HepG2 (cell line): ENCODE data around the gene GADD45B. TPM values are rescaled to one million over a fixed set of nuclear protein-coding genes. Genes with fewer than 3 reads are reported as not detected.

ENCODE experiments used
- AHR ChIP-seq: IDR thresholded peaks from 2 replicates; pipeline ENCODE4 v1.6.1; 2018; ENCODE audit warnings: missing genetic modification reagents, missing compliant biosample characterization
- ARNT2 ChIP-seq: sonication (generic); formaldehyde crosslinking; IDR thresholded peaks from 2 replicates; pipeline ENCODE4 v1.8.0; 2022; ENCODE audit warnings: mild to moderate bottlenecking, low read depth, missing genetic modification reagents, moderate library complexity
- KDM1A ChIP-seq: IDR thresholded peaks from 2 replicates; pipeline ENCODE4 v1.6.1; 2016; ENCODE audit warnings: missing compliant biosample characterization
- KLF9 ChIP-seq: IDR thresholded peaks from 2 replicates; pipeline ENCODE4 v1.6.1; 2016; ENCODE audit warnings: low read depth
- MXI1 ChIP-seq: IDR thresholded peaks from 3 replicates; pipeline ENCODE4 v1.6.1; 2012; ENCODE audit warnings: low read depth, low read length, inconsistent platforms, borderline replicate concordance
- RAD21 ChIP-seq: fragments of 450-650 bp; formaldehyde crosslinking; IDR thresholded peaks from 2 replicates; pipeline ENCODE4 v1.5.0; 2020; ENCODE audit warnings: mild to moderate bottlenecking
- SMC3 ChIP-seq: IDR thresholded peaks from 2 replicates; pipeline ENCODE4 v1.6.1; 2011; ENCODE audit warnings: low read length, improper control_type of control experiment
- ZBTB7A ChIP-seq: sonication (generic); formaldehyde crosslinking; IDR thresholded peaks from 2 replicates; pipeline ENCODE4 v1.8.0; 2022; ENCODE audit warnings: mild to moderate bottlenecking, missing genetic modification reagents
- ZNF207 ChIP-seq: fragments of 450-650 bp; IDR thresholded peaks from 2 replicates; pipeline ENCODE4 v1.6.1; 2016; ENCODE audit warnings: antibody characterized with exemption, borderline replicate concordance
- ZNF550 ChIP-seq: sonication (generic); formaldehyde crosslinking; IDR thresholded peaks from 2 replicates; pipeline ENCODE4 v1.4.0; 2020; ENCODE audit warnings: mild to moderate bottlenecking, missing genetic modification reagents, borderline replicate concordance
- ZNF564 ChIP-seq: sonication (generic); formaldehyde crosslinking; IDR thresholded peaks from 2 replicates; pipeline ENCODE4 v1.8.1; 2023; ENCODE audit warnings: mild to moderate bottlenecking, missing genetic modification reagents
- ZNF775 ChIP-seq: sonication (generic); formaldehyde crosslinking; IDR thresholded peaks from 2 replicates; pipeline ENCODE4 v1.4.0; 2020; ENCODE audit warnings: missing genetic modification reagents, mild to moderate bottlenecking, moderate library complexity, borderline replicate concordance
- polyA plus RNA-seq, 8 experiments: library from polyadenylated mRNA; depleted of rRNA in 3 of 8; stranded (reverse) in 7 of 8; unstranded in 1 of 8; fragments of >200 nt; fragmentation: Illumina TruSeq in 4 of 8; extraction: Trizol in 4 of 8; gene quantifications; 2 replicates each; pipeline versions ENCODE4 v1.2.1 to v1.2.3, GENCODE V29; 2011 to 2016; ENCODE audit warnings: low read depth in 4 of 8, missing spikeins in 1 of 8, mixed read lengths in 1 of 8; ENCODE audit not compliant: insufficient read depth in 1 of 8
- total RNA-seq, 5 experiments: library from RNA; depleted of rRNA; stranded (reverse); fragments of >200 nt; fragmentation: Illumina TruSeq; extraction: Trizol; gene quantifications; 2 replicates each; pipeline ENCODE4 v1.2.3, GENCODE V29; 2016; ENCODE audit warnings: low read depth in 1 of 5
- TF ChIP-seq, protein P1 (sequence below): sonication (generic); formaldehyde crosslinking; conservative IDR thresholded peaks from 2 replicates; pipeline ENCODE4 v1.4.0; 2020; ENCODE audit warnings: missing genetic modification reagents
- TF ChIP-seq, protein P2 (sequence below): sonication (generic); formaldehyde crosslinking; conservative IDR thresholded peaks from 2 replicates; pipeline ENCODE4 v1.8.0; 2022; ENCODE audit warnings: low read depth, missing genetic modification reagents
- TF ChIP-seq, protein P3 (sequence below): sonication (generic); IDR thresholded peaks from 2 replicates; pipeline ENCODE4 v1.6.1; 2016; ENCODE audit warnings: low read depth, borderline replicate concordance
- TF ChIP-seq, protein P4 (sequence below): sonication (generic); formaldehyde crosslinking; conservative IDR thresholded peaks from 2 replicates; pipeline ENCODE4 v1.4.0; 2020; ENCODE audit warnings: missing genetic modification reagents
- TF ChIP-seq, protein P5 (sequence below): sonication (generic); formaldehyde crosslinking; IDR thresholded peaks from 2 replicates; pipeline ENCODE4 v1.4.0; 2020; ENCODE audit warnings: missing genetic modification reagents; ENCODE audit errors: not compliant biosample characterization
- TF ChIP-seq, protein P6 (sequence below): sonication (generic); formaldehyde crosslinking; IDR thresholded peaks from 2 replicates; pipeline ENCODE4 v1.5.0; 2020; ENCODE audit warnings: mild to moderate bottlenecking, missing genetic modification reagents

Gene GADD45B
- total and polyA plus RNA-seq, 2 of the 13 experiments (the other 11 are each of a cell fraction or from before 2014, with no cell fraction given) = 4.6 to 34.1 TPM

DNA sequence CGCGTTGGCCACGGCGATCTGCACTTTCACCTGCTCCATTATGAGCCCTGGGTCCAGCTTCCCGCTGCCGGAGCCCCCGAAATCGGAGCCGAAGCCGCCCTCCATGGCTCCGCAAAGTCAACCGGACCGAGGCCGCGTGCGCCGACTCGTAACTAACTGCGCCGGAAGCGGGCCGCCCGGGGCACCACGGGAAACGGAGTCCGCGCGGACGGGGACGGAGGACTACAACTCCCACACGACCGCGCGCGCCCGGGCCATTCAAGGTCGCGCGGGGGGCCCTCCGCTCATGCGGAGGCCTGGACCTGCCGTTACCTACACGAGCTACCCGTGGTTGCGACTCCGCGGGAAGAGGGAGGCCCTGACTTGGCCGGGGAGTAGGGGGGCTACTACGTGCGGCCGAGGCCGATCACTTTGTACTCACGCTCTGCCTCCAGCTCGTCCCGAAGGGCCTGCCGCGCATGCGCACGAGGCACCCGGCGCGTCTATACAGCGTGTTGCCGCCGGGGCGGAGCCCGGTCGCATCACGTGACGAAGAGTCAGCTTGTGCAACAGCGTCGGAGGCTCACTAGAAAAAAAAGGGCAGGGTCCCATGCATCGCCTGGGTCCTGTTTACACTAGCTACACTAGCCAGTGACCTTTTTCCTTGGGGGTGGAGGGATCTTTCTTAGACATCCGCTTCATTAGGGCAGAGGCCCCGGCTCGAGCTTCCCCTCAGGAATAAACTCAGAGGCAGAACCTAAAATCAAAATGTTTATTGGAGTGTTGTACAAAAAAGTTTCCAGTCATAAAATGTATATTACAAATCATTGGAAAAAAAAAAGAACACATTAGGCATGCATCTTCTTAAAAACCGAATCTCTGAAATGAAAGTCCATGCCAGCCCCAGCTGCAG lies 48.3 kb upstream of the GADD45B start, which contains the start of gene TIMM13 (continued):
- TF ChIP-seq, protein P1, sequence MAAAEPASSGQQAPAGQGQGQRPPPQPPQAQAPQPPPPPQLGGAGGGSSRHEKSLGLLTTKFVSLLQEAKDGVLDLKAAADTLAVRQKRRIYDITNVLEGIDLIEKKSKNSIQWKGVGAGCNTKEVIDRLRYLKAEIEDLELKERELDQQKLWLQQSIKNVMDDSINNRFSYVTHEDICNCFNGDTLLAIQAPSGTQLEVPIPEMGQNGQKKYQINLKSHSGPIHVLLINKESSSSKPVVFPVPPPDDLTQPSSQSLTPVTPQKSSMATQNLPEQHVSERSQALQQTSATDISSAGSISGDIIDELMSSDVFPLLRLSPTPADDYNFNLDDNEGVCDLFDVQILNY (CRISPR knock-in tag) = peak; percentile 73; the same call in 1 of the 2 replicates
- 0 out of 2 replicates have a peak, but pooled peaks have one; percentile 18 for TF ChIP-seq ZNF775
- no peak for TF ChIP-seq ARNT2 (CRISPR knock-in tag)
- TF ChIP-seq, protein P2, sequence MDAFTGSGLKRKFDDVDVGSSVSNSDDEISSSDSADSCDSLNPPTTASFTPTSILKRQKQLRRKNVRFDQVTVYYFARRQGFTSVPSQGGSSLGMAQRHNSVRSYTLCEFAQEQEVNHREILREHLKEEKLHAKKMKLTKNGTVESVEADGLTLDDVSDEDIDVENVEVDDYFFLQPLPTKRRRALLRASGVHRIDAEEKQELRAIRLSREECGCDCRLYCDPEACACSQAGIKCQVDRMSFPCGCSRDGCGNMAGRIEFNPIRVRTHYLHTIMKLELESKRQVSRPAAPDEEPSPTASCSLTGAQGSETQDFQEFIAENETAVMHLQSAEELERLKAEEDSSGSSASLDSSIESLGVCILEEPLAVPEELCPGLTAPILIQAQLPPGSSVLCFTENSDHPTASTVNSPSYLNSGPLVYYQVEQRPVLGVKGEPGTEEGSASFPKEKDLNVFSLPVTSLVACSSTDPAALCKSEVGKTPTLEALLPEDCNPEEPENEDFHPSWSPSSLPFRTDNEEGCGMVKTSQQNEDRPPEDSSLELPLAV (CRISPR knock-in tag) = no peak
- TF ChIP-seq KDM1A (CRISPR knock-in tag) = no peak
- TF ChIP-seq, protein P3, sequence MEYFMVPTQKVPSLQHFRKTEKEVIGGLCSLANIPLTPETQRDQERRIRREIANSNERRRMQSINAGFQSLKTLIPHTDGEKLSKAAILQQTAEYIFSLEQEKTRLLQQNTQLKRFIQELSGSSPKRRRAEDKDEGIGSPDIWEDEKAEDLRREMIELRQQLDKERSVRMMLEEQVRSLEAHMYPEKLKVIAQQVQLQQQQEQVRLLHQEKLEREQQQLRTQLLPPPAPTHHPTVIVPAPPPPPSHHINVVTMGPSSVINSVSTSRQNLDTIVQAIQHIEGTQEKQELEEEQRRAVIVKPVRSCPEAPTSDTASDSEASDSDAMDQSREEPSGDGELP = peak; percentile 50; the same call in 1 of the 2 replicates
- TF ChIP-seq, protein P4, sequence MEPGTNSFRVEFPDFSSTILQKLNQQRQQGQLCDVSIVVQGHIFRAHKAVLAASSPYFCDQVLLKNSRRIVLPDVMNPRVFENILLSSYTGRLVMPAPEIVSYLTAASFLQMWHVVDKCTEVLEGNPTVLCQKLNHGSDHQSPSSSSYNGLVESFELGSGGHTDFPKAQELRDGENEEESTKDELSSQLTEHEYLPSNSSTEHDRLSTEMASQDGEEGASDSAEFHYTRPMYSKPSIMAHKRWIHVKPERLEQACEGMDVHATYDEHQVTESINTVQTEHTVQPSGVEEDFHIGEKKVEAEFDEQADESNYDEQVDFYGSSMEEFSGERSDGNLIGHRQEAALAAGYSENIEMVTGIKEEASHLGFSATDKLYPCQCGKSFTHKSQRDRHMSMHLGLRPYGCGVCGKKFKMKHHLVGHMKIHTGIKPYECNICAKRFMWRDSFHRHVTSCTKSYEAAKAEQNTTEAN (CRISPR knock-in tag) = peak; percentile 88
- TF ChIP-seq, protein P5, sequence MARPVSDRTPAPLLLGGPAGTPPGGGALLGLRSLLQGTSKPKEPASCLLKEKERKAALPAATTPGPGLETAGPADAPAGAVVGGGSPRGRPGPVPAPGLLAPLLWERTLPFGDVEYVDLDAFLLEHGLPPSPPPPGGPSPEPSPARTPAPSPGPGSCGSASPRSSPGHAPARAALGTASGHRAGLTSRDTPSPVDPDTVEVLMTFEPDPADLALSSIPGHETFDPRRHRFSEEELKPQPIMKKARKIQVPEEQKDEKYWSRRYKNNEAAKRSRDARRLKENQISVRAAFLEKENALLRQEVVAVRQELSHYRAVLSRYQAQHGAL (CRISPR knock-in tag) = no peak
- TF ChIP-seq ZNF207 = no peak
- no peak for TF ChIP-seq ZNF550 (CRISPR knock-in tag)
- no peak for TF ChIP-seq KLF9 (CRISPR knock-in tag)
- 0 out of 2 replicates have a peak, but pooled peaks have one; percentile 56 for TF ChIP-seq AHR (CRISPR knock-in tag)
- TF ChIP-seq ZBTB7A (CRISPR knock-in tag) = peak; percentile 89
- peak; percentile 74; the same call in 2 of the 3 replicates for TF ChIP-seq MXI1
- TF ChIP-seq SMC3 = peak; percentile 31
- TF ChIP-seq, protein P6, sequence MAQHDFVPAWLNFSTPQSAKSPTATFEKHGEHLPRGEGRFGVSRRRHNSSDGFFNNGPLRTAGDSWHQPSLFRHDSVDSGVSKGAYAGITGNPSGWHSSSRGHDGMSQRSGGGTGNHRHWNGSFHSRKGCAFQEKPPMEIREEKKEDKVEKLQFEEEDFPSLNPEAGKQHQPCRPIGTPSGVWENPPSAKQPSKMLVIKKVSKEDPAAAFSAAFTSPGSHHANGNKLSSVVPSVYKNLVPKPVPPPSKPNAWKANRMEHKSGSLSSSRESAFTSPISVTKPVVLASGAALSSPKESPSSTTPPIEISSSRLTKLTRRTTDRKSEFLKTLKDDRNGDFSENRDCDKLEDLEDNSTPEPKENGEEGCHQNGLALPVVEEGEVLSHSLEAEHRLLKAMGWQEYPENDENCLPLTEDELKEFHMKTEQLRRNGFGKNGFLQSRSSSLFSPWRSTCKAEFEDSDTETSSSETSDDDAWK (CRISPR knock-in tag) = no peak
- TF ChIP-seq ZNF564 (CRISPR knock-in tag) = no peak
- TF ChIP-seq RAD21 (CRISPR knock-in tag) = peak; percentile 55
